SK-N-SH treated with all-trans-retinoic acid at 6 μM for 48 hours (cell line): Measurements from ENCODE around the gene PARD3.

Experiments
- ARNTL ChIP-seq: fragments of 450-650 bp; formaldehyde crosslinking; IDR thresholded peaks from 2 replicates; pipeline ENCODE4 v1.5.0; 2020; ENCODE audit warnings: low read depth, mild to moderate bottlenecking, moderate library complexity, borderline replicate concordance
- BACH2 ChIP-seq: fragments of 250-450 bp; sonication (Bioruptor Pico); IDR thresholded peaks from 2 replicates; pipeline ENCODE4 v1.9.0; 2021; ENCODE audit warnings: mild to moderate bottlenecking, borderline replicate concordance
- CSDC2 ChIP-seq: fragments of 250-450 bp; sonication (Bioruptor Pico); IDR thresholded peaks from 2 replicates; pipeline ENCODE4 v1.5.0; 2020; ENCODE audit warnings: mild to moderate bottlenecking, moderate library complexity
- TOX ChIP-seq: fragments of 250-450 bp; sonication (Bioruptor Pico); IDR thresholded peaks from 2 replicates; pipeline ENCODE4 v1.8.0; 2021; ENCODE audit warnings: mild to moderate bottlenecking, moderate library complexity, borderline replicate concordance
- ZC3H10 ChIP-seq: fragments of 250-450 bp; sonication (Bioruptor Pico); IDR thresholded peaks from 2 replicates; pipeline ENCODE4 v1.5.1; 2021; ENCODE audit warnings: mild to moderate bottlenecking, moderate library complexity
- ZFP30 ChIP-seq: fragments of 450-650 bp; formaldehyde crosslinking; IDR thresholded peaks from 2 replicates; pipeline ENCODE4 v1.5.0; 2022; ENCODE audit warnings: mild to moderate bottlenecking, moderate library complexity
- ZNF8 ChIP-seq: fragments of 450-650 bp; formaldehyde crosslinking; IDR thresholded peaks from 2 replicates; pipeline ENCODE4 v1.5.0; 2020; ENCODE audit warnings: mild to moderate bottlenecking, moderate library complexity
- TF ChIP-seq, protein P1 (sequence below): fragments of 250-450 bp; sonication (Bioruptor Pico); IDR thresholded peaks from 2 replicates; pipeline ENCODE4 v1.5.1; 2021; ENCODE audit warnings: mild to moderate bottlenecking, moderate library complexity
- TF ChIP-seq, protein P2 (sequence below): fragments of 250-450 bp; sonication (Bioruptor Pico); IDR thresholded peaks from 2 replicates; pipeline ENCODE4 v1.8.0; 2021; ENCODE audit warnings: low read depth, mild to moderate bottlenecking, moderate library complexity, borderline replicate concordance
- TF ChIP-seq, protein P3 (sequence below): fragments of 250-450 bp; sonication (Bioruptor Pico); IDR thresholded peaks from 2 replicates; pipeline ENCODE4 v1.5.1; 2020; ENCODE audit warnings: low read depth, mild to moderate bottlenecking, moderate library complexity

DNA sequence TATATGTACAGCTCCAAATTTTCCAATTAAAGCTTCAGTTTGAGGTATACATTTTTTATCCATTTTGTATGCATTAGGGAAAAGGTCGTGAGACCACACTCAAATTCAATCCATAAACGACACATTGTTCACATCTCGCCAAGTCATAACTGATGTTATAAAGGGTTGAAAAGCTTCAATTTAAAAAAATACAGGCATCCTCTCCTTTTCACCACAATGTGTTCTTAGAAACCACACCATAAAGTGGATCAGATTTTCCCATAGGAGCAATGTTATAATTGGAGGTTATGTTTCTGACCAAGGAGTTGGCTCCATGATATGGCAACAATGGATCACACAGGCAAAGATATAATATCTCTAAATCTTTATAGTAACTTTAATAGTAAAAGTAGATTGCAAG is 663.6 kb downstream of the PARD3 start:
- TF ChIP-seq ZFP30 (CRISPR knock-in tag) (no peak), ZNF8 (CRISPR knock-in tag) (no peak), TOX (CRISPR knock-in tag) (no peak), ARNTL (CRISPR knock-in tag) (no peak), ZC3H10 (no peak), CSDC2 (CRISPR knock-in tag) (no peak), BACH2 (CRISPR knock-in tag) (no peak)
- TF ChIP-seq, protein P1, sequence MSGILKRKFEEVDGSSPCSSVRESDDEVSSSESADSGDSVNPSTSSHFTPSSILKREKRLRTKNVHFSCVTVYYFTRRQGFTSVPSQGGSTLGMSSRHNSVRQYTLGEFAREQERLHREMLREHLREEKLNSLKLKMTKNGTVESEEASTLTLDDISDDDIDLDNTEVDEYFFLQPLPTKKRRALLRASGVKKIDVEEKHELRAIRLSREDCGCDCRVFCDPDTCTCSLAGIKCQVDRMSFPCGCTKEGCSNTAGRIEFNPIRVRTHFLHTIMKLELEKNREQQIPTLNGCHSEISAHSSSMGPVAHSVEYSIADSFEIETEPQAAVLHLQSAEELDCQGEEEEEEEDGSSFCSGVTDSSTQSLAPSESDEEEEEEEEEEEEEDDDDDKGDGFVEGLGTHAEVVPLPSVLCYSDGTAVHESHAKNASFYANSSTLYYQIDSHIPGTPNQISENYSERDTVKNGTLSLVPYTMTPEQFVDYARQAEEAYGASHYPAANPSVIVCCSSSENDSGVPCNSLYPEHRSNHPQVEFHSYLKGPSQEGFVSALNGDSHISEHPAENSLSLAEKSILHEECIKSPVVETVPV (CRISPR knock-in tag), result no peak
- TF ChIP-seq, protein P2, sequence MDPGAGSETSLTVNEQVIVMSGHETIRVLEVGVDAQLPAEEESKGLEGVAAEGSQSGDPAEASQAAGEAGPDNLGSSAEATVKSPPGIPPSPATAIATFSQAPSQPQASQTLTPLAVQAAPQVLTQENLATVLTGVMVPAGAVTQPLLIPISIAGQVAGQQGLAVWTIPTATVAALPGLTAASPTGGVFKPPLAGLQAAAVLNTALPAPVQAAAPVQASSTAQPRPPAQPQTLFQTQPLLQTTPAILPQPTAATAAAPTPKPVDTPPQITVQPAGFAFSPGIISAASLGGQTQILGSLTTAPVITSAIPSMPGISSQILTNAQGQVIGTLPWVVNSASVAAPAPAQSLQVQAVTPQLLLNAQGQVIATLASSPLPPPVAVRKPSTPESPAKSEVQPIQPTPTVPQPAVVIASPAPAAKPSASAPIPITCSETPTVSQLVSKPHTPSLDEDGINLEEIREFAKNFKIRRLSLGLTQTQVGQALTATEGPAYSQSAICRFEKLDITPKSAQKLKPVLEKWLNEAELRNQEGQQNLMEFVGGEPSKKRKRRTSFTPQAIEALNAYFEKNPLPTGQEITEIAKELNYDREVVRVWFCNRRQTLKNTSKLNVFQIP (CRISPR knock-in tag), result no peak
- TF ChIP-seq, protein P3, sequence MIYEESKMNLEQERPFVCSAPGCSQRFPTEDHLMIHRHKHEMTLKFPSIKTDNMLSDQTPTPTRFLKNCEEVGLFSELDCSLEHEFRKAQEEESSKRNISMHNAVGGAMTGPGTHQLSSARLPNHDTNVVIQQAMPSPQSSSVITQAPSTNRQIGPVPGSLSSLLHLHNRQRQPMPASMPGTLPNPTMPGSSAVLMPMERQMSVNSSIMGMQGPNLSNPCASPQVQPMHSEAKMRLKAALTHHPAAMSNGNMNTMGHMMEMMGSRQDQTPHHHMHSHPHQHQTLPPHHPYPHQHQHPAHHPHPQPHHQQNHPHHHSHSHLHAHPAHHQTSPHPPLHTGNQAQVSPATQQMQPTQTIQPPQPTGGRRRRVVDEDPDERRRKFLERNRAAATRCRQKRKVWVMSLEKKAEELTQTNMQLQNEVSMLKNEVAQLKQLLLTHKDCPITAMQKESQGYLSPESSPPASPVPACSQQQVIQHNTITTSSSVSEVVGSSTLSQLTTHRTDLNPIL (CRISPR knock-in tag), result no peak
